Liver (tissue), 9 donors: ENCODE data around the gene SBF2. TPM values are rescaled to one million over a fixed set of nuclear protein-coding genes. Genes with fewer than 3 reads are reported as not detected.

ENCODE experiments used
- DNase-seq: peaks from one replicate; pipeline ENCODE4 v3.0.0-alpha.2; 2017; ENCODE audit warnings: low spot score
- H3K27ac ChIP-seq, 2 donors: one replicate each; pipeline ENCODE4 v1.7.0; 2013; ENCODE audit warnings: inconsistent platforms in 2 of 2, low read length in 2 of 2, control low read depth in 1 of 2, low read depth in 1 of 2, mild to moderate bottlenecking in 1 of 2
- H3K27me3 ChIP-seq, 4 donors: one replicate each; pipeline versions ENCODE4 v1.6.1 to v1.7.0; 2013; ENCODE audit warnings: low read length in 3 of 4, inconsistent platforms in 1 of 4, mild to moderate bottlenecking in 1 of 4, moderate library complexity in 1 of 4; ENCODE audit not compliant: control insufficient read depth in 4 of 4, insufficient read depth in 4 of 4
- H3K36me3 ChIP-seq, 4 donors: one replicate each; pipeline versions ENCODE4 v1.6.1 to v1.7.0; 2013; ENCODE audit warnings: low read length in 3 of 4, mild to moderate bottlenecking in 3 of 4, low read depth in 1 of 4, moderate library complexity in 1 of 4; ENCODE audit not compliant: control insufficient read depth in 4 of 4, insufficient read depth in 3 of 4
- H3K4me1 ChIP-seq, 4 donors: one replicate each; pipeline versions ENCODE4 v1.6.1 to v1.7.0; 2013; ENCODE audit warnings: low read length in 3 of 4, mild to moderate bottlenecking in 3 of 4, moderate library complexity in 1 of 4; ENCODE audit not compliant: control insufficient read depth in 4 of 4, insufficient read depth in 4 of 4
- H3K4me3 ChIP-seq, 3 donors: one replicate each; pipeline versions ENCODE4 v1.6.1 to v1.7.0; 2013; ENCODE audit warnings: low read length in 3 of 3, control low read depth in 1 of 3, low read depth in 1 of 3, mild to moderate bottlenecking in 1 of 3
- H3K9ac ChIP-seq, 2 donors: one replicate each; pipeline ENCODE4 v1.7.0; 2013; ENCODE audit warnings: low read length in 2 of 2, mild to moderate bottlenecking in 2 of 2, moderate library complexity in 2 of 2, control low read depth in 1 of 2, low read depth in 1 of 2
- H3K9me3 ChIP-seq, 4 donors: one replicate each; pipeline versions ENCODE4 v1.6.1 to v1.7.0; 2013; ENCODE audit warnings: low read length in 3 of 4; ENCODE audit not compliant: control insufficient read depth in 4 of 4
- ATF3 ChIP-seq: IDR thresholded peaks from 2 replicates; pipeline ENCODE4 v1.6.1; 2016; ENCODE audit warnings: antibody characterized with exemption
- EGR1 ChIP-seq, 2 donors: IDR thresholded peaks; 2 replicates each; pipeline ENCODE4 v1.6.1; 2016 to 2018; ENCODE audit warnings: antibody characterized with exemption in 2 of 2, low read depth in 2 of 2
- FOXA2 ChIP-seq: IDR thresholded peaks from 2 replicates; pipeline ENCODE4 v1.6.1; 2016; ENCODE audit warnings: antibody characterized with exemption
- GABPA ChIP-seq, 2 donors: IDR thresholded peaks in 1 of 2; conservative IDR thresholded peaks in 1 of 2; 2 replicates each; pipeline ENCODE4 v1.6.1; 2016; ENCODE audit warnings: antibody characterized with exemption in 2 of 2, mild to moderate bottlenecking in 1 of 2, moderate library complexity in 1 of 2
- HNF4A ChIP-seq, 2 donors: conservative IDR thresholded peaks; 2 replicates each; pipeline ENCODE4 v1.6.1; 2016; ENCODE audit warnings: antibody characterized with exemption in 2 of 2, mild to moderate bottlenecking in 2 of 2
- HNF4G ChIP-seq: IDR thresholded peaks from 2 replicates; pipeline ENCODE4 v1.6.1; 2016; ENCODE audit warnings: antibody characterized with exemption
- JUND ChIP-seq, 2 donors: IDR thresholded peaks; 2 replicates each; pipeline ENCODE4 v1.6.1; 2016; ENCODE audit warnings: antibody characterized with exemption in 2 of 2
- MAX ChIP-seq: IDR thresholded peaks from 2 replicates; pipeline ENCODE4 v1.6.1; 2016; ENCODE audit warnings: antibody characterized with exemption
- NR2F2 ChIP-seq: IDR thresholded peaks from 2 replicates; pipeline ENCODE4 v1.6.1; 2016; ENCODE audit warnings: antibody characterized with exemption
- RXRA ChIP-seq, 2 donors: IDR thresholded peaks; 2 replicates each; pipeline ENCODE4 v1.6.1; 2017 to 2018; ENCODE audit warnings: antibody characterized with exemption in 2 of 2, mild to moderate bottlenecking in 1 of 2
- TAF1 ChIP-seq: conservative IDR thresholded peaks from 2 replicates; pipeline ENCODE4 v1.6.1; 2016; ENCODE audit warnings: antibody characterized with exemption, mild to moderate bottlenecking
- YY1 ChIP-seq: IDR thresholded peaks from 2 replicates; pipeline ENCODE4 v1.6.1; 2016; ENCODE audit warnings: antibody characterized with exemption, mild to moderate bottlenecking
- WGBS: extraction: QIAGEN DNeasy Blood & Tissue Kit; methylation state at CpG from one replicate; pipeline ENCODE4 v1.1.7; 2013; 5-methylcytosine and 5-hydroxymethylcytosine counted together
- polyA plus RNA-seq, 2 donors: library from polyadenylated mRNA; stranded (reverse) in 1 of 2; unstranded in 1 of 2; fragments of 200-250 nt in 1 of 2; fragments of >200 nt in 1 of 2; fragmentation: Nextera tagmentation in 1 of 2; extraction: Ambion mirVana in 1 of 2; gene quantifications; one replicate each; pipeline versions ENCODE4 v1.2.1 to v1.2.3, GENCODE V29; 2013 to 2015
- total RNA-seq, 2 donors: library from RNA; depleted of rRNA; stranded (reverse); fragments of >200 nt; gene quantifications; one replicate each; pipeline ENCODE4 v1.2.3, GENCODE V29; 2014
- TF ChIP-seq, protein P1 (sequence below): IDR thresholded peaks from 2 replicates; pipeline ENCODE4 v1.6.1; 2016; ENCODE audit warnings: antibody characterized with exemption
- TF ChIP-seq, protein P2 (sequence below): fragments of 150-350 bp; IDR thresholded peaks from 2 replicates; pipeline ENCODE4 v1.5.1; 2017; ENCODE audit warnings: improper control_type of control experiment, low read depth, low read length; ENCODE audit not compliant: missing input control
- donor health status: healthy.
- donor health status: healthy.
- donor health status: healthy.
- donor health status: healthy.
- donor health status: healthy.

SBF2 gene
- total and polyA plus RNA-seq, 4 donors: 7.5 to 31.3 (median 14.7) TPM

DNA sequence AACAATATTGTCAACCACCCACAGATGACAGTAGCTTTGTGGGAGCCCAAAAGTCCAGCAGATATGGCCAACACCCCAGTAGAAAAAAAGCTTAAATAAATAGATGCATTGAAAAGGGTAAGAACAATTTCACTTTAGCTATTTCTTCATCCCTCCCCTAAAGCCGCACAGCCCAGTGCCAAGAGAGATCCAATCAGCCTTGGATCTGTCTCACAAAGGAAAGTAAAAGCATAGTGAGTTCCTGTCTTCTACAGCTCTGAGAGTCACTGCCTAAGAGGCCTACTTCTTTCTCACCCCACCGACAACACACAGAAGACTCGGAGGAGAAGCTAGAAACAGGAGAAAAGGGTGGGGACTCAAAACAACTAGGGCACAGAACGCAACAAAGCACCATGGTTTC lies 196.4 kb downstream of the SBF2 start:
- peaks cover 0 to 2% (median 0%) of the 10 kb centered on the region in 4 donors for H3K4me1 ChIP-seq
- H3K4me3 ChIP-seq: no peak overlapping the region
- no peak for DNase-seq
- no peaks in the 10 kb centered on the region for H3K36me3 ChIP-seq
- no peak overlapping the region for H3K27ac ChIP-seq
- whole genome bisulfite sequencing: 95% methylated on average over 4 of the region's 4 CpGs
- H3K9me3 ChIP-seq: no peaks in the 10 kb centered on the region
- TF ChIP-seq JUND (IDR thresholded peaks at IDR 0.05) (no peak), NR2F2 (no peak), TAF1 (no peak), EGR1 (IDR thresholded peaks at IDR 0.05; ENCODE audit: low read depth in 2 of 2) (no peak), GABPA (IDR thresholded peaks at IDR 0.05 in 1 of 2, conservative IDR thresholded peaks at IDR 0.05 in 1 of 2) (no peak), ATF3 (no peak), FOXA2 (no peak)
- no peak overlapping the region for H3K9ac ChIP-seq
- H3K27me3 ChIP-seq: no peaks in the 10 kb centered on the region

- TF ChIP-seq, protein P1, sequence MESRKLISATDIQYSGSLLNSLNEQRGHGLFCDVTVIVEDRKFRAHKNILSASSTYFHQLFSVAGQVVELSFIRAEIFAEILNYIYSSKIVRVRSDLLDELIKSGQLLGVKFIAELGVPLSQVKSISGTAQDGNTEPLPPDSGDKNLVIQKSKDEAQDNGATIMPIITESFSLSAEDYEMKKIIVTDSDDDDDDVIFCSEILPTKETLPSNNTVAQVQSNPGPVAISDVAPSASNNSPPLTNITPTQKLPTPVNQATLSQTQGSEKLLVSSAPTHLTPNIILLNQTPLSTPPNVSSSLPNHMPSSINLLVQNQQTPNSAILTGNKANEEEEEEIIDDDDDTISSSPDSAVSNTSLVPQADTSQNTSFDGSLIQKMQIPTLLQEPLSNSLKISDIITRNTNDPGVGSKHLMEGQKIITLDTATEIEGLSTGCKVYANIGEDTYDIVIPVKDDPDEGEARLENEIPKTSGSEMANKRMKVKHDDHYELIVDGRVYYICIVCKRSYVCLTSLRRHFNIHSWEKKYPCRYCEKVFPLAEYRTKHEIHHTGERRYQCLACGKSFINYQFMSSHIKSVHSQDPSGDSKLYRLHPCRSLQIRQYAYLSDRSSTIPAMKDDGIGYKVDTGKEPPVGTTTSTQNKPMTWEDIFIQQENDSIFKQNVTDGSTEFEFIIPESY: no peak
- no peak for TF ChIP-seq HNF4A (conservative IDR thresholded peaks at IDR 0.05)
- TF ChIP-seq FOXA2: no peak
- TF ChIP-seq ATF3: no peak
Observed at GRCh38 chr11:10096987-10097386, 197.0 kb downstream of the SBF2 start.

DNA sequence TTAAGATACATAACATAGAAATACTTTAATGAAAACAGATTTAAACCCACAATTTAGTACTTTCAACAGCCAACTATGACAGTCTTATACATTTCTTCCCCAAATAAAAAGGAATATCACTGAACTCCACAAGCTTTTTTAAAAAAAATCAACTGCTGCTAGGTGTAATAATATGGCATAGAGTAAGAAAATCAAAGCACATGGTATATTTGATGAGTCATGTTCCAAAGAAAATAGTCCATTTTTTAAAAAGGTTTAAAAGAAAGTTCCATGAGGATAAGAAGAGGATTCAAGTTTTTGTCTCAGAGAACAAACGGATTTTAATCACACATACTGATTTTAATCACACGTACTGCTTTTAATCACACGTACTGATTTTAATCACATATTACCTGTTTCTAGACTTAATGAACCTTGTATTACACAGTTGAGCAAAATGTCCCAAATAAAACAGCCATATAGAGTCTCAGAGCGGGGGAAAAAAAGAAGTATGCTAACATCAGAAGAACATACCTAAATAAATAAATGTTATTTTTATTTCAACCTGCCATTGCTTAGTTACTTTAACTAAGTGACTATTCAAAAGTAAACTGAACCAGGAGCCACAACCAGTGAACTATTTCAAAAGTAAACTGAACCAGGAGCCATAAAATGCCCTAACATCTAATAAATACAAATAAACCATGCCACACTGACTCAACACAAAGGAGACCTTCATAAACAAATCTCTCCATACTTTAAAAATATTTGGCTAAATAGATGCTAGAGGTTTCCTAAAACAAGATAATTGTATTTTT lies 198.4 kb downstream of the SBF2 start:
- Histone ChIP-seq H3K4me3 (no peak overlapping the region), H3K27ac (no peak overlapping the region), H3K4me1 (no peaks in the 10 kb centered on the region), H3K9me3 (no peaks in the 10 kb centered on the region), H3K27me3 (no peaks in the 10 kb centered on the region), H3K36me3 (no peaks in the 10 kb centered on the region), H3K9ac (no peak overlapping the region)
- WGBS: 93% methylated on average over 4 of the region's 4 CpGs
- no peak for DNase-seq
- TF ChIP-seq NR2F2: no peak

More at GRCh38 chr11:10096987-10097386, 197.0 kb downstream of the SBF2 start:
- peaks cover 0 to 2% (median 0%) of the 10 kb centered on the region in 4 donors for H3K4me1 ChIP-seq
- DNase-seq: no peak
- H3K4me3 ChIP-seq: no peak overlapping the region
- H3K9ac ChIP-seq: no peak overlapping the region
- H3K36me3 ChIP-seq: no peaks in the 10 kb centered on the region
- WGBS: 95% methylated on average over 5 of the region's 5 CpGs
- no peaks in the 10 kb centered on the region for H3K27me3 ChIP-seq
- H3K9me3 ChIP-seq: no peaks in the 10 kb centered on the region
- no peak overlapping the region for H3K27ac ChIP-seq

DNA sequence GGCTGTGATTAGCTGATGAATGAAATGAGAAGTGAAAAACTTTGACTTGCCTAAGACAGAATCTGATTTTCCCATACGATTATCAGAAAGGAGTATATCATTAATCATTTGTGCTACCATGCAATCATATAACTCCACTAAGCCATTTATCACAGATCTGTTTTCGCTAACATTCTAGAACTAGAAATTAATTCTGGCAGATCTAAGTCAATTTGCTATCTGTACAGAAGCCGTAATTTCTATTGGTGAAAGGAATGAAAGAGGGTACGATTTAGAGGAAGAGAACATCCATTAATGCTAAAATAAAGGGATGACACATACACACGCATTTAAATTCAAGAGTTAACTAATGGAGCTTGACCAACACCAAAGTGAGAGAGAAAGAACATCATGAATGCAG lies 201.6 kb downstream of the SBF2 start:
- Histone ChIP-seq H3K27ac (no peak overlapping the region), H3K9ac (no peak overlapping the region), H3K4me1 (no peaks in the 10 kb centered on the region), H3K4me3 (no peak overlapping the region), H3K27me3 (no peaks in the 10 kb centered on the region), H3K9me3 (no peaks in the 10 kb centered on the region), H3K36me3 (no peaks in the 10 kb centered on the region)
- WGBS: 98% methylated on average over 5 of the region's 5 CpGs
- DNase-seq: no peak
- TF ChIP-seq, protein P2, sequence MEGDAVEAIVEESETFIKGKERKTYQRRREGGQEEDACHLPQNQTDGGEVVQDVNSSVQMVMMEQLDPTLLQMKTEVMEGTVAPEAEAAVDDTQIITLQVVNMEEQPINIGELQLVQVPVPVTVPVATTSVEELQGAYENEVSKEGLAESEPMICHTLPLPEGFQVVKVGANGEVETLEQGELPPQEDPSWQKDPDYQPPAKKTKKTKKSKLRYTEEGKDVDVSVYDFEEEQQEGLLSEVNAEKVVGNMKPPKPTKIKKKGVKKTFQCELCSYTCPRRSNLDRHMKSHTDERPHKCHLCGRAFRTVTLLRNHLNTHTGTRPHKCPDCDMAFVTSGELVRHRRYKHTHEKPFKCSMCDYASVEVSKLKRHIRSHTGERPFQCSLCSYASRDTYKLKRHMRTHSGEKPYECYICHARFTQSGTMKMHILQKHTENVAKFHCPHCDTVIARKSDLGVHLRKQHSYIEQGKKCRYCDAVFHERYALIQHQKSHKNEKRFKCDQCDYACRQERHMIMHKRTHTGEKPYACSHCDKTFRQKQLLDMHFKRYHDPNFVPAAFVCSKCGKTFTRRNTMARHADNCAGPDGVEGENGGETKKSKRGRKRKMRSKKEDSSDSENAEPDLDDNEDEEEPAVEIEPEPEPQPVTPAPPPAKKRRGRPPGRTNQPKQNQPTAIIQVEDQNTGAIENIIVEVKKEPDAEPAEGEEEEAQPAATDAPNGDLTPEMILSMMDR: no peak
- TF ChIP-seq MAX (no peak), TAF1 (no peak), HNF4G (no peak), ATF3 (no peak), GABPA (IDR thresholded peaks at IDR 0.05 in 1 of 2, conservative IDR thresholded peaks at IDR 0.05 in 1 of 2) (no peak), RXRA (IDR thresholded peaks at IDR 0.05) (no peak), YY1 (no peak)
